Chondrocyte (in vitro differentiated cells): ENCODE measurements around the gene ROPN1L. TPM values are rescaled to one million over a fixed set of nuclear protein-coding genes. Genes with fewer than 3 reads are reported as not detected.

Experiments used
- DNase-seq: peaks from one replicate; pipeline ENCODE4 v3.0.0; 2021; ENCODE audit warnings: mixed read lengths, low spot score
- H3K27ac Mint-ChIP-seq: one replicate; pipeline ENCODE4 v1.8.0; 2021; ENCODE audit warnings: mild to moderate bottlenecking, moderate library complexity, mixed read lengths; ENCODE audit not compliant: unreplicated experiment
- H3K27me3 Mint-ChIP-seq: 2 replicates; pipeline ENCODE4 v1.8.0; 2021; ENCODE audit warnings: low read depth, mixed read lengths
- H3K36me3 Mint-ChIP-seq: 2 replicates; pipeline ENCODE4 v1.8.0; 2021; ENCODE audit warnings: low read depth, mixed read lengths
- H3K4me1 Mint-ChIP-seq: 2 replicates; pipeline ENCODE4 v1.8.0; 2021; ENCODE audit warnings: low read depth, mild to moderate bottlenecking, mixed read lengths
- H3K4me3 Mint-ChIP-seq: one replicate; pipeline ENCODE4 v1.8.0; 2021; ENCODE audit warnings: mild to moderate bottlenecking, moderate library complexity, mixed read lengths; ENCODE audit not compliant: unreplicated experiment
- H3K9me3 Mint-ChIP-seq: 2 replicates; pipeline ENCODE4 v1.8.0; 2021; ENCODE audit warnings: low read depth, mixed read lengths
- CTCF ChIP-seq: fragments of 200-600 bp; sonication (generic); IDR thresholded peaks from 2 replicates; pipeline ENCODE4 v1.5.0; 2021; ENCODE audit warnings: antibody characterized with exemption, mild to moderate bottlenecking, moderate library complexity
- total RNA-seq: library from RNA; stranded (reverse); gene quantifications from 3 replicates; pipeline ENCODE4 v1.2.1, GENCODE V29; 2021

ROPN1L gene
- total RNA-seq, 1 donor from 2014 or later, result 0.37 TPM

GRCh38 chr5:10452768-10453331 lies 11.2 kb downstream of the ROPN1L start:
- H3K4me1 Mint-ChIP-seq, result peaks cover 35% of the 10 kb centered on the region
- H3K27ac Mint-ChIP-seq, result peak overlapping the region; percentile 29
- H3K9me3 Mint-ChIP-seq, result no peaks in the 10 kb centered on the region
- no peak overlapping the region for H3K4me3 Mint-ChIP-seq
- no peaks in the 10 kb centered on the region for H3K27me3 Mint-ChIP-seq
- no peaks in the 10 kb centered on the region for H3K36me3 Mint-ChIP-seq
- no peak for DNase-seq
- peak; percentile 94 for TF ChIP-seq CTCF

- DNase-seq, result no peak
- H3K36me3 Mint-ChIP-seq, result no peaks in the 10 kb centered on the region
- peaks cover 36% of the 10 kb centered on the region for H3K4me1 Mint-ChIP-seq
- H3K4me3 Mint-ChIP-seq, result no peak overlapping the region
- H3K9me3 Mint-ChIP-seq, result no peaks in the 10 kb centered on the region
- no peak for TF ChIP-seq CTCF
- no peaks in the 10 kb centered on the region for H3K27me3 Mint-ChIP-seq
- H3K27ac Mint-ChIP-seq, result no peak overlapping the region
Observed at GRCh38 chr5:10453545-10453944, 11.9 kb downstream of the ROPN1L start.

- DNase-seq, result no peak
- no peak for TF ChIP-seq CTCF
- Mint-ChIP-seq H3K27ac (no peak overlapping the region), H3K27me3 (no peaks in the 10 kb centered on the region), H3K36me3 (no peaks in the 10 kb centered on the region), H3K4me1 (peaks cover 36% of the 10 kb centered on the region), H3K9me3 (no peaks in the 10 kb centered on the region), H3K4me3 (no peak overlapping the region)
Observed at GRCh38 chr5:10454591-10455276, 13.1 kb downstream of the ROPN1L start.

GRCh38 chr5:10455277-10455670 lies 13.6 kb downstream of the ROPN1L start:
- H3K4me3 Mint-ChIP-seq, result no peak overlapping the region
- H3K27me3 Mint-ChIP-seq, result no peaks in the 10 kb centered on the region
- no peaks in the 10 kb centered on the region for H3K36me3 Mint-ChIP-seq
- no peak for DNase-seq
- H3K9me3 Mint-ChIP-seq, result no peaks in the 10 kb centered on the region
- peaks cover 38% of the 10 kb centered on the region for H3K4me1 Mint-ChIP-seq
- TF ChIP-seq CTCF, result no peak
- H3K27ac Mint-ChIP-seq, result no peak overlapping the region

- no peaks in the 10 kb centered on the region for H3K36me3 Mint-ChIP-seq
- H3K27me3 Mint-ChIP-seq, result peaks cover 2% of the 10 kb centered on the region
- no peaks in the 10 kb centered on the region for H3K9me3 Mint-ChIP-seq
- H3K4me3 Mint-ChIP-seq, result no peak overlapping the region
- peak; percentile 59 for DNase-seq
- no peak overlapping the region for H3K27ac Mint-ChIP-seq
- H3K4me1 Mint-ChIP-seq, result peaks cover 41% of the 10 kb centered on the region
- peak; percentile 40 for TF ChIP-seq CTCF
Observed at GRCh38 chr5:10456583-10457420, 15.1 kb downstream of the ROPN1L start.
